Large intestine (tissue), 3 donors: ENCODE data around the gene ALG9. TPM values are rescaled to one million over a fixed set of nuclear protein-coding genes. Genes with fewer than 3 reads are reported as not detected.

Experiments used
- DNase-seq, 2 donors: peaks; one replicate each; pipeline versions ENCODE4 v3.0.0 to v3.0.0-alpha.2; 2013
- H3K27ac ChIP-seq: one replicate; pipeline ENCODE4 v1.5.1; 2013; ENCODE audit warnings: low read length
- H3K27me3 ChIP-seq: 2 replicates; pipeline ENCODE4 v1.6.1; 2013; ENCODE audit warnings: low read length; ENCODE audit not compliant: control insufficient read depth, insufficient read depth
- H3K36me3 ChIP-seq: 2 replicates; pipeline ENCODE4 v1.6.1; 2013; ENCODE audit warnings: low read length; ENCODE audit not compliant: control insufficient read depth, insufficient read depth
- H3K4me1 ChIP-seq: one replicate; pipeline ENCODE4 v1.6.1; 2013; ENCODE audit warnings: low read length; ENCODE audit not compliant: control insufficient read depth, insufficient read depth
- H3K4me3 ChIP-seq: one replicate; pipeline ENCODE4 v1.5.1; 2013; ENCODE audit warnings: low read length
- H3K9me3 ChIP-seq: one replicate; pipeline ENCODE4 v1.6.1; 2013; ENCODE audit warnings: mild to moderate bottlenecking, low read depth, low read length, moderate library complexity; ENCODE audit not compliant: control insufficient read depth
- WGBS: methylation state at CpG from one replicate; pipeline ENCODE4 v1.1.5; 2013; ENCODE audit warnings: low lambda C conversion rate; ENCODE audit not compliant: insufficient coverage; 5-methylcytosine and 5-hydroxymethylcytosine counted together
- polyA plus RNA-seq: library from polyadenylated mRNA; unstranded; fragments of 120-200 nt; gene quantifications from one replicate; pipeline ENCODE4 v1.2.1, GENCODE V29; 2013

The ALG9 gene
- polyA plus RNA-seq, 1 donor: 31.1 TPM

GRCh38 chr11:111766834-111767142 lies 104.6 kb downstream of the ALG9 start:
- Histone ChIP-seq H3K4me3 (peak overlapping the region; percentile 94), H3K4me1 (peaks cover 13% of the 10 kb centered on the region), H3K27ac (peak overlapping the region; percentile 90), H3K36me3 (peaks cover 17% of the 10 kb centered on the region), H3K27me3 (no peaks in the 10 kb centered on the region), H3K9me3 (no peaks in the 10 kb centered on the region)
- DNase-seq: no peak
- WGBS: no CpG with 5 or more reads among the region's 7 CpGs

GRCh38 chr11:111765984-111766833 lies 105.2 kb downstream of the ALG9 start, which contains the start of gene PPP2R1B:
PPP2R1B (minus strand) TSS chr11:111766389; CDS start chr11:111766361, 28 bp downstream.
- H3K9me3 ChIP-seq: no peaks in the 10 kb centered on the region
- peak within 1 kb of the TSS; percentile 90 for H3K27ac ChIP-seq
- no CpG with 5 or more reads among the region's 61 CpGs for WGBS
- H3K36me3 ChIP-seq: peaks cover 23% of the 10 kb centered on the region
- H3K4me3 ChIP-seq: peak within 1 kb of the TSS; percentile 94
- peak; percentile 52 to 93 for DNase-seq
- H3K27me3 ChIP-seq: no peaks in the 10 kb centered on the region
- H3K4me1 ChIP-seq: peaks cover 13% of the 10 kb centered on the region

GRCh38 chr11:111765320-111765983 lies 105.9 kb downstream of the ALG9 start:
- Histone ChIP-seq H3K36me3 (peaks cover 30% of the 10 kb centered on the region), H3K9me3 (no peaks in the 10 kb centered on the region), H3K4me1 (peaks cover 19% of the 10 kb centered on the region), H3K27ac (peak overlapping the region; percentile 90), H3K27me3 (no peaks in the 10 kb centered on the region), H3K4me3 (peak overlapping the region; percentile 94)
- peak in 1 of 2 donors; percentile 37 for DNase-seq
- 0% methylated on average over 5 of the region's 28 CpGs for WGBS

- 40% methylated on average over 1 of the region's 1 CpG for WGBS
- H3K27ac ChIP-seq: peak overlapping the region; percentile 90
Observed at GRCh38 chr11:111764621-111765020, 106.8 kb downstream of the ALG9 start.

GRCh38 chr11:111762981-111763643 lies 108.3 kb downstream of the ALG9 start:
- DNase-seq: no peak
- H3K36me3 ChIP-seq: peaks cover 46% of the 10 kb centered on the region
- no peak overlapping the region for H3K4me3 ChIP-seq
- no peaks in the 10 kb centered on the region for H3K27me3 ChIP-seq
- H3K27ac ChIP-seq: no peak overlapping the region
- WGBS: 100% methylated on average over 1 of the region's 3 CpGs
- H3K4me1 ChIP-seq: peaks cover 26% of the 10 kb centered on the region
- H3K9me3 ChIP-seq: no peaks in the 10 kb centered on the region

More at GRCh38 chr11:111764621-111765020, 106.8 kb downstream of the ALG9 start:
- H3K27me3 ChIP-seq: no peaks in the 10 kb centered on the region
- DNase-seq: peak in 1 of 2 donors; percentile 47
- peaks cover 38% of the 10 kb centered on the region for H3K36me3 ChIP-seq
- peaks cover 20% of the 10 kb centered on the region for H3K4me1 ChIP-seq
- peak overlapping the region; percentile 94 for H3K4me3 ChIP-seq
- H3K9me3 ChIP-seq: no peaks in the 10 kb centered on the region

GRCh38 chr11:111762526-111762925 lies 108.9 kb downstream of the ALG9 start:
- Histone ChIP-seq H3K9me3 (no peaks in the 10 kb centered on the region), H3K4me1 (peaks cover 26% of the 10 kb centered on the region), H3K27me3 (no peaks in the 10 kb centered on the region), H3K4me3 (no peak overlapping the region), H3K27ac (no peak overlapping the region), H3K36me3 (peaks cover 48% of the 10 kb centered on the region)
- DNase-seq: no peak
- no CpG with 5 or more reads among the region's 5 CpGs for WGBS

GRCh38 chr11:111761036-111761435 lies 110.3 kb downstream of the ALG9 start:
- H3K27ac ChIP-seq: peak overlapping the region; percentile 72
- DNase-seq: no peak
- no peak overlapping the region for H3K4me3 ChIP-seq
- no CpG with 5 or more reads among the region's 4 CpGs for WGBS
- H3K36me3 ChIP-seq: peaks cover 52% of the 10 kb centered on the region
- H3K9me3 ChIP-seq: no peaks in the 10 kb centered on the region
- peaks cover 28% of the 10 kb centered on the region for H3K4me1 ChIP-seq
- H3K27me3 ChIP-seq: no peaks in the 10 kb centered on the region

GRCh38 chr11:111759778-111760407 lies 111.5 kb downstream of the ALG9 start:
- no peak overlapping the region for H3K4me3 ChIP-seq
- peaks cover 56% of the 10 kb centered on the region for H3K36me3 ChIP-seq
- peak in 1 of 2 donors; percentile 46 for DNase-seq
- WGBS: no CpG with 5 or more reads among the region's 5 CpGs
- H3K27me3 ChIP-seq: no peaks in the 10 kb centered on the region
- no peaks in the 10 kb centered on the region for H3K9me3 ChIP-seq
- H3K4me1 ChIP-seq: peaks cover 32% of the 10 kb centered on the region
- H3K27ac ChIP-seq: peak overlapping the region; percentile 72

- Histone ChIP-seq H3K4me1 (peaks cover 32% of the 10 kb centered on the region), H3K36me3 (peaks cover 58% of the 10 kb centered on the region), H3K27ac (peak overlapping the region; percentile 72), H3K4me3 (no peak overlapping the region), H3K27me3 (no peaks in the 10 kb centered on the region), H3K9me3 (no peaks in the 10 kb centered on the region)
- DNase-seq: peak in 1 of 2 donors; percentile 67
Observed at GRCh38 chr11:111759376-111759775, 112.0 kb downstream of the ALG9 start.

GRCh38 chr11:111756097-111756496 lies 115.3 kb downstream of the ALG9 start:
- WGBS: no CpG with 5 or more reads among the region's 6 CpGs
- H3K9me3 ChIP-seq: no peaks in the 10 kb centered on the region
- peaks cover 63% of the 10 kb centered on the region for H3K36me3 ChIP-seq
- H3K4me1 ChIP-seq: peaks cover 25% of the 10 kb centered on the region
- peak in 1 of 2 donors; percentile 65 for DNase-seq
- peak overlapping the region; percentile 92 for H3K27ac ChIP-seq
- H3K4me3 ChIP-seq: no peak overlapping the region
- H3K27me3 ChIP-seq: no peaks in the 10 kb centered on the region
